HEK293 (cell line): ENCODE data around the gene HSPE1.

Source experiments
- CTCF ChIA-PET: fragments of 350-600 bp; formaldehyde crosslinking; extraction: SDS; loops from one replicate; lab custom pipeline; 2021; ENCODE audit warnings: antibody characterized with exemption; lab: Yijun Ruan, JAX
- POLR2A ChIA-PET: fragments of 300-600 bp; formaldehyde crosslinking; extraction: SDS; loops from one replicate; lab custom pipeline; 2020; ENCODE audit warnings: antibody characterized with exemption, inconsistent platforms; lab: Yijun Ruan, JAX
- H3K27ac ChIP-seq: fragments of 200-500 bp; sonication (Bioruptor generic); 2 replicates; pipeline ENCODE4 v1.5.1; 2014; ENCODE audit warnings: low read depth, low read length, control low read depth, inconsistent platforms; ENCODE audit errors: extremely low read depth
- H3K36me3 ChIP-seq, 2 experiments: fragments of 200-500 bp in 1 of 2; sonication (Bioruptor generic) in 1 of 2; 1 replicate in 1 of 2; 2 replicates in 1 of 2; pipeline ENCODE4 v1.5.1; 2014 to 2017; ENCODE audit warnings: inconsistent platforms in 2 of 2, low read length in 2 of 2; ENCODE audit not compliant: control insufficient read depth in 2 of 2, insufficient read depth in 1 of 2
- H3K4me1 ChIP-seq: fragments of 200-500 bp; sonication (Bioruptor generic); 2 replicates; pipeline ENCODE4 v1.5.1; 2014; ENCODE audit warnings: mild to moderate bottlenecking, low read length, inconsistent platforms; ENCODE audit not compliant: control insufficient read depth, insufficient read depth
- H3K4me3 ChIP-seq: 2 replicates; pipeline ENCODE4 v1.5.1; 2011; ENCODE audit warnings: low read depth, mild to moderate bottlenecking, control low read depth, low read length, moderate library complexity
- H3K9me3 ChIP-seq: fragments of 200-500 bp; sonication (Bioruptor generic); 2 replicates; pipeline ENCODE4 v1.5.1; 2014; ENCODE audit warnings: low read depth, low read length, inconsistent platforms; ENCODE audit not compliant: control insufficient read depth, insufficient read depth
- CTCF ChIP-seq: fragments of 450-650 bp; formaldehyde crosslinking; IDR thresholded peaks from 2 replicates; pipeline ENCODE4 v1.5.1; 2016; ENCODE audit warnings: missing biosample characterization, missing genetic modification characterization
- ELK4 ChIP-seq: IDR thresholded peaks from 2 replicates; pipeline ENCODE4 v1.6.1; 2011; ENCODE audit warnings: mild to moderate bottlenecking, low read depth, low read length, borderline replicate concordance
- FEZF1 ChIP-seq: fragments of 450-650 bp; formaldehyde crosslinking; IDR thresholded peaks from 2 replicates; pipeline ENCODE4 v1.5.1; 2016; ENCODE audit warnings: missing biosample characterization, missing genetic modification characterization
- GLI2 ChIP-seq: fragments of 450-650 bp; formaldehyde crosslinking; IDR thresholded peaks from 2 replicates; pipeline ENCODE4; 2017; ENCODE audit warnings: missing biosample characterization, missing genetic modification characterization, low read depth, borderline replicate concordance
- HOXD13 ChIP-seq: sonication (generic); formaldehyde crosslinking; IDR thresholded peaks from 2 replicates; pipeline ENCODE4 v1.8.0; 2022; ENCODE audit warnings: missing genetic modification reagents, borderline replicate concordance
- MYNN ChIP-seq: fragments of 450-650 bp; formaldehyde crosslinking; IDR thresholded peaks from 2 replicates; pipeline ENCODE4 v1.5.1; 2016; ENCODE audit warnings: missing biosample characterization, missing genetic modification characterization, borderline replicate concordance
- PRDM1 ChIP-seq: fragments of 450-650 bp; formaldehyde crosslinking; IDR thresholded peaks from 2 replicates; pipeline ENCODE4; 2016; ENCODE audit warnings: missing biosample characterization, missing genetic modification characterization
- ZBTB7A ChIP-seq: fragments of 450-650 bp; formaldehyde crosslinking; IDR thresholded peaks from 2 replicates; pipeline ENCODE4 v1.5.1; 2016; ENCODE audit warnings: low read depth, missing biosample characterization, missing genetic modification characterization
- ZFP37 ChIP-seq: fragments of 450-650 bp; formaldehyde crosslinking; IDR thresholded peaks from 2 replicates; pipeline ENCODE4 v1.5.1; 2016; ENCODE audit warnings: missing biosample characterization, missing genetic modification characterization
- ZNF112 ChIP-seq: fragments of 450-650 bp; formaldehyde crosslinking; IDR thresholded peaks from 2 replicates; pipeline ENCODE4 v1.5.0; 2017; ENCODE audit warnings: missing biosample characterization, missing genetic modification characterization
- ZNF155 ChIP-seq: fragments of 450-650 bp; formaldehyde crosslinking; IDR thresholded peaks from 2 replicates; pipeline ENCODE4 v1.5.1; 2016; ENCODE audit warnings: missing biosample characterization, missing genetic modification characterization
- ZNF214 ChIP-seq: fragments of 450-650 bp; formaldehyde crosslinking; IDR thresholded peaks from 2 replicates; pipeline ENCODE4 v1.5.1; 2017; ENCODE audit warnings: missing biosample characterization, mild to moderate bottlenecking, missing genetic modification characterization, borderline replicate concordance
- ZNF221 ChIP-seq: fragments of 450-650 bp; formaldehyde crosslinking; IDR thresholded peaks from 2 replicates; pipeline ENCODE4 v1.5.1; 2017; ENCODE audit warnings: missing biosample characterization, missing genetic modification characterization, borderline replicate concordance
- ZNF266 ChIP-seq: fragments of 450-650 bp; formaldehyde crosslinking; IDR thresholded peaks from 2 replicates; pipeline ENCODE4 v1.5.1; 2016; ENCODE audit warnings: missing biosample characterization, missing genetic modification characterization, low read depth
- ZNF311 ChIP-seq: fragments of 450-650 bp; formaldehyde crosslinking; IDR thresholded peaks from 2 replicates; pipeline ENCODE4 v1.5.1; 2017; ENCODE audit warnings: missing biosample characterization, missing genetic modification characterization, borderline replicate concordance
- ZNF324 ChIP-seq: fragments of 450-650 bp; formaldehyde crosslinking; IDR thresholded peaks from 2 replicates; pipeline ENCODE4 v1.5.1; 2016; ENCODE audit warnings: missing biosample characterization, missing genetic modification characterization
- ZNF398 ChIP-seq: fragments of 450-650 bp; formaldehyde crosslinking; IDR thresholded peaks from 2 replicates; pipeline ENCODE4 v1.5.1; 2017; ENCODE audit warnings: missing biosample characterization, missing genetic modification characterization
- ZNF521 ChIP-seq: fragments of 450-650 bp; formaldehyde crosslinking; IDR thresholded peaks from 2 replicates; pipeline ENCODE4 v1.5.1; 2017; ENCODE audit warnings: missing biosample characterization, mild to moderate bottlenecking, missing genetic modification characterization
- ZNF555 ChIP-seq: fragments of 450-650 bp; formaldehyde crosslinking; conservative IDR thresholded peaks from 2 replicates; pipeline ENCODE4 v1.5.1; 2017; ENCODE audit warnings: missing biosample characterization, mild to moderate bottlenecking, missing genetic modification characterization, inconsistent platforms
- ZNF623 ChIP-seq: fragments of 450-650 bp; formaldehyde crosslinking; IDR thresholded peaks from 2 replicates; pipeline ENCODE4 v1.5.1; 2016; ENCODE audit warnings: missing biosample characterization, missing genetic modification characterization
- ZNF629 ChIP-seq: fragments of 450-650 bp; formaldehyde crosslinking; IDR thresholded peaks from 2 replicates; pipeline ENCODE4 v1.5.1; 2017; ENCODE audit warnings: missing biosample characterization, missing genetic modification characterization
- ZNF701 ChIP-seq: fragments of 450-650 bp; formaldehyde crosslinking; IDR thresholded peaks from 2 replicates; pipeline ENCODE4 v1.5.1; 2016; ENCODE audit warnings: missing biosample characterization, missing genetic modification characterization
- ZSCAN23 ChIP-seq: fragments of 450-650 bp; formaldehyde crosslinking; IDR thresholded peaks from 2 replicates; pipeline ENCODE4 v1.5.1; 2016; ENCODE audit warnings: missing biosample characterization, missing genetic modification characterization
- TF ChIP-seq, protein P1 (sequence below): fragments of 450-650 bp; formaldehyde crosslinking; optimal IDR thresholded peaks from 2 replicates; pipeline ENCODE3; 2016; ENCODE audit warnings: missing biosample characterization, mild to moderate bottlenecking, missing genetic modification characterization
- TF ChIP-seq, protein P2 (sequence below): fragments of 450-650 bp; formaldehyde crosslinking; IDR thresholded peaks from 2 replicates; pipeline ENCODE4 v1.5.1; 2016; ENCODE audit warnings: missing biosample characterization, missing genetic modification characterization
- TF ChIP-seq, protein P3 (sequence below): fragments of 450-650 bp; formaldehyde crosslinking; IDR thresholded peaks from 2 replicates; pipeline ENCODE4 v1.5.1; 2017; ENCODE audit warnings: missing biosample characterization, missing genetic modification characterization
- TF ChIP-seq, protein P4 (sequence below): fragments of 450-650 bp; formaldehyde crosslinking; IDR thresholded peaks from 2 replicates; pipeline ENCODE4 v1.5.1; 2016; ENCODE audit warnings: missing biosample characterization, missing genetic modification characterization, borderline replicate concordance

HSPE1 gene

DNA sequence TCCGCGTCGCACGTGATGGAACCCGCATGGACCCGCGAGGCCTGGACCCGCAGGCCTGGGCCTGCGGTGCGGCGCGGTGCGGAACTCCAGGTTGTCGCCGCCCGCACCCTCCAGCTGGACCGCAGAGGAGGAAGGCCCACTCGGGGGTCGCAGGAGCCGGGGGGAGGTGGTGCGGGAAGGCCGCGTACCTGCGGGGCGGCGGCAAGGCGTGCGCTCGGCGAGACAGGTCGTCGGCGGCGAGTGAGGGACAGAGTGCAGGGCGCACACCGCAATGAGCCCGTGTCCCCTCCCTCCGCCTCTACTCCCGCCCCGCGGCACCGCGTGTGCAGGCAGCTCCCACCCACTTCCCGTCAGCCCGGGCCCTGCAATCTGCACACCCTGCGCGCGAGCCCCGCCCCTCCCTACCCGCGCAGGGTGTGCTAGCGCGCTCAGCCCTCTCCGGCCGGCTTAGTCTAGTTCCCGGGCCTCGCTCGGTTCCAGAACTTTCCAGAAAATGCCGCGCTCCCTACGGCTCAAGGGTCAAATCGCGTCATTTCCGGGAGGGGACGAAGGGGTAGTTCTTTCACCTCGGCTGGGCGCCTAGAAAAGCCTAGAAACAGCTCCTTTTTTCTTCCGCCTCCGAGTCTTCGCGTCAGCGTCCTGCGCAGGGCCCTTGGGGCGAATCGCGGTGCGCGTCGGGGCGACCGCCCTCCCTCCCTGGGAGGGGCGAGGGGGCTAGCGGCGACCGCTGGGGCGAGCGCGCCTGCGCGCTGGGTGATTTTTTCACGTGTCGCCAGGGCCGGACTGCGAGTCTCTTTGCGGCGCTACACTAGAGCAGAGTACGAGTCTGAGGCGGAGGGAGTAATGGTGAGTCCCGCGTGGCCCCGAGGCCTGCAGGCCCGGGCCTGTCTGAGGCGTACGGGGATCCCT is at the start of gene HSPE1, which contains the start of gene HSPD1:
HSPE1 (plus strand) TSS at position 786 of the 909 bp plus-strand sequence; CDS start at position 844, 58 bp downstream.
HSPD1 (minus strand) TSS at position 247 of the 909 bp plus-strand sequence. CDS start 992 bp downstream, outside the sequence.
- POLR2A ChIA-PET, result interaction anchor here (0.6 to 5.4 kb wide), 28 partner anchors 8 to 701 kb away, joined by 3 to 85 read pairs (median 4); partner anchors contain the start of genes COQ10B, MARS2, MOB4 and SF3B1
- no peak for TF ChIP-seq PRDM1 (tag by site-specific recombination)
- peak; percentile 70; the same call in 1 of the 2 replicates for TF ChIP-seq ZFP37 (tag by site-specific recombination)
- TF ChIP-seq ZNF324 (tag by site-specific recombination), result peak; percentile 98
- TF ChIP-seq, protein P1, sequence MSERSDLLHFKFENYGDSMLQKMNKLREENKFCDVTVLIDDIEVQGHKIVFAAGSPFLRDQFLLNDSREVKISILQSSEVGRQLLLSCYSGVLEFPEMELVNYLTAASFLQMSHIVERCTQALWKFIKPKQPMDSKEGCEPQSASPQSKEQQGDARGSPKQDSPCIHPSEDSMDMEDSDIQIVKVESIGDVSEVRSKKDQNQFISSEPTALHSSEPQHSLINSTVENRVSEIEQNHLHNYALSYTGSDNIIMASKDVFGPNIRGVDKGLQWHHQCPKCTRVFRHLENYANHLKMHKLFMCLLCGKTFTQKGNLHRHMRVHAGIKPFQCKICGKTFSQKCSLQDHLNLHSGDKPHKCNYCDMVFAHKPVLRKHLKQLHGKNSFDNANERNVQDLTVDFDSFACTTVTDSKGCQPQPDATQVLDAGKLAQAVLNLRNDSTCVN (tag by site-specific recombination), result peak; percentile 97
- peak; percentile 70 for TF ChIP-seq CTCF (tag by site-specific recombination)
- TF ChIP-seq, protein P2, sequence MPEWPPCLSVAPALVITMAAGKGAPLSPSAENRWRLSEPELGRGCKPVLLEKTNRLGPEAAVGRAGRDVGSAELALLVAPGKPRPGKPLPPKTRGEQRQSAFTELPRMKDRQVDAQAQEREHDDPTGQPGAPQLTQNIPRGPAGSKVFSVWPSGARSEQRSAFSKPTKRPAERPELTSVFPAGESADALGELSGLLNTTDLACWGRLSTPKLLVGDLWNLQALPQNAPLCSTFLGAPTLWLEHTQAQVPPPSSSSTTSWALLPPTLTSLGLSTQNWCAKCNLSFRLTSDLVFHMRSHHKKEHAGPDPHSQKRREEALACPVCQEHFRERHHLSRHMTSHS (tag by site-specific recombination), result no peak
- TF ChIP-seq ZNF521 (tag by site-specific recombination), result no peak
- TF ChIP-seq ZNF266 (tag by site-specific recombination), result no peak
- TF ChIP-seq MYNN (tag by site-specific recombination), result no peak
- no peak; the same call in 1 of the 2 replicates for TF ChIP-seq ZNF623
- TF ChIP-seq ZNF112 (tag by site-specific recombination), result no peak
- TF ChIP-seq ZNF221 (tag by site-specific recombination), result no peak
- TF ChIP-seq ZSCAN23, result peak; percentile 89
- TF ChIP-seq ZNF398, result peak; percentile 79
- TF ChIP-seq ZNF311 (tag by site-specific recombination), result no peak
- peak; percentile 58 for TF ChIP-seq FEZF1 (tag by site-specific recombination)
- no peak for TF ChIP-seq HOXD13 (CRISPR knock-in tag)
- TF ChIP-seq ZNF629 (tag by site-specific recombination), result peak; percentile 97
- TF ChIP-seq, protein P3, sequence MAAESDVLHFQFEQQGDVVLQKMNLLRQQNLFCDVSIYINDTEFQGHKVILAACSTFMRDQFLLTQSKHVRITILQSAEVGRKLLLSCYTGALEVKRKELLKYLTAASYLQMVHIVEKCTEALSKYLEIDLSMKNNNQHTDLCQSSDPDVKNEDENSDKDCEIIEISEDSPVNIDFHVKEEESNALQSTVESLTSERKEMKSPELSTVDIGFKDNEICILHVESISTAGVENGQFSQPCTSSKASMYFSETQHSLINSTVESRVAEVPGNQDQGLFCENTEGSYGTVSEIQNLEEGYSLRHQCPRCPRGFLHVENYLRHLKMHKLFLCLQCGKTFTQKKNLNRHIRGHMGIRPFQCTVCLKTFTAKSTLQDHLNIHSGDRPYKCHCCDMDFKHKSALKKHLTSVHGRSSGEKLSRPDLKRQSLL (tag by site-specific recombination), result peak; percentile 100
- TF ChIP-seq, protein P4, sequence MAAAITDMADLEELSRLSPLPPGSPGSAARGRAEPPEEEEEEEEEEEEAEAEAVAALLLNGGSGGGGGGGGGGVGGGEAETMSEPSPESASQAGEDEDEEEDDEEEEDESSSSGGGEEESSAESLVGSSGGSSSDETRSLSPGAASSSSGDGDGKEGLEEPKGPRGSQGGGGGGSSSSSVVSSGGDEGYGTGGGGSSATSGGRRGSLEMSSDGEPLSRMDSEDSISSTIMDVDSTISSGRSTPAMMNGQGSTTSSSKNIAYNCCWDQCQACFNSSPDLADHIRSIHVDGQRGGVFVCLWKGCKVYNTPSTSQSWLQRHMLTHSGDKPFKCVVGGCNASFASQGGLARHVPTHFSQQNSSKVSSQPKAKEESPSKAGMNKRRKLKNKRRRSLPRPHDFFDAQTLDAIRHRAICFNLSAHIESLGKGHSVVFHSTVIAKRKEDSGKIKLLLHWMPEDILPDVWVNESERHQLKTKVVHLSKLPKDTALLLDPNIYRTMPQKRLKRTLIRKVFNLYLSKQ, result no peak
- peak; percentile 95 for TF ChIP-seq ELK4
- TF ChIP-seq ZBTB7A (tag by site-specific recombination), result peak; percentile 89
- no peak for TF ChIP-seq ZNF555 (tag by site-specific recombination)
- no peak for TF ChIP-seq ZNF155 (tag by site-specific recombination)
- TF ChIP-seq ZNF214 (tag by site-specific recombination), result no peak
- no peak for TF ChIP-seq GLI2 (tag by site-specific recombination)
- no peak for TF ChIP-seq ZNF701 (tag by site-specific recombination)

More for the DNA sequence above, at the start of gene HSPE1, which contains the start of gene HSPD1:
- H3K4me3 ChIP-seq, result peak within 1 kb of the TSS; percentile 93
- CTCF ChIA-PET, result interaction anchor here (0.6 to 1.2 kb wide), 4 partner anchors 13 to 35 kb away, joined by 3 to 4 read pairs (median 3); no protein-coding TSS in a partner anchor
- H3K36me3 ChIP-seq, result peaks cover 43 to 78% of the 10 kb centered on the region in 2 experiments
- peaks cover 12% of the 10 kb centered on the region; the same call in 1 of the 2 replicates for H3K4me1 ChIP-seq
- H3K9me3 ChIP-seq, result no peaks in the 10 kb centered on the region
- peak within 1 kb of the TSS; percentile 92 for H3K27ac ChIP-seq
